Prostate gland (tissue), 2 donors: ENCODE measurements around the gene CASP3.

Experiments
- POLR2A ChIP-seq: fragments of 450-650 bp; IDR thresholded peaks from one replicate; pipeline ENCODE4 v1.6.1; 2016; ENCODE audit warnings: antibody characterized with exemption, mild to moderate bottlenecking
- TF ChIP-seq, protein P1 (sequence below), 4 experiments: fragments of 200-600 bp in 2 of 4; fragments of 450-650 bp in 2 of 4; sonication (generic) in 2 of 4; IDR thresholded peaks; 1 replicate in 3 of 4; 2 replicates in 1 of 4; pipeline ENCODE4 v1.5.1; 2016 to 2019; ENCODE audit warnings: antibody characterized with exemption in 4 of 4, mild to moderate bottlenecking in 2 of 4, moderate library complexity in 2 of 4

DNA sequence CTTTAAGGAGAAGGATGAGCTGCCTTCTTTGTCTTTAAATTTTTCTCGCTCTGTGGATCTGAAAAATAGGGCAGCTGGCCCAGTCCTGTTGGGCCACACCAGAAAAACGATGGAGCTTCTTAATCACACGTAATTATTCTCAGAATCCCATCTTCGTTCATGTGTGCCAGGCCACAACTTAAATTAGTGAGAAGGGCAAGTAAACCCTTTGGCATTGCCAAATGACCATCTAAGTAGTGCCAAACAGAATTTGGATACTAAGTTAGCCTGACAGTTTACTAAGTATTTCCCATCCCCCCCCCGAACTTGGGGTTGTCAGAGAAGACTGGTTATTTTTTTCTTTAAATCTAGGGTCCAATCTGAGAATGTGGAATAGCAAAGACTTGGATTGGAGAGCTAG, 62.0 kb downstream of the CASP3 start:
- TF ChIP-seq, protein P1, sequence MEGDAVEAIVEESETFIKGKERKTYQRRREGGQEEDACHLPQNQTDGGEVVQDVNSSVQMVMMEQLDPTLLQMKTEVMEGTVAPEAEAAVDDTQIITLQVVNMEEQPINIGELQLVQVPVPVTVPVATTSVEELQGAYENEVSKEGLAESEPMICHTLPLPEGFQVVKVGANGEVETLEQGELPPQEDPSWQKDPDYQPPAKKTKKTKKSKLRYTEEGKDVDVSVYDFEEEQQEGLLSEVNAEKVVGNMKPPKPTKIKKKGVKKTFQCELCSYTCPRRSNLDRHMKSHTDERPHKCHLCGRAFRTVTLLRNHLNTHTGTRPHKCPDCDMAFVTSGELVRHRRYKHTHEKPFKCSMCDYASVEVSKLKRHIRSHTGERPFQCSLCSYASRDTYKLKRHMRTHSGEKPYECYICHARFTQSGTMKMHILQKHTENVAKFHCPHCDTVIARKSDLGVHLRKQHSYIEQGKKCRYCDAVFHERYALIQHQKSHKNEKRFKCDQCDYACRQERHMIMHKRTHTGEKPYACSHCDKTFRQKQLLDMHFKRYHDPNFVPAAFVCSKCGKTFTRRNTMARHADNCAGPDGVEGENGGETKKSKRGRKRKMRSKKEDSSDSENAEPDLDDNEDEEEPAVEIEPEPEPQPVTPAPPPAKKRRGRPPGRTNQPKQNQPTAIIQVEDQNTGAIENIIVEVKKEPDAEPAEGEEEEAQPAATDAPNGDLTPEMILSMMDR (IDR thresholded peaks at IDR 0.05): no peak
- no peak for TF ChIP-seq POLR2A
